Stomach smooth muscle (tissue), 2 donors: ENCODE data around the gene NT5DC4.

Source experiments
- H3K27ac ChIP-seq: one replicate; pipeline ENCODE4 v1.7.0; 2013; ENCODE audit warnings: mild to moderate bottlenecking, low read length, inconsistent platforms
- H3K27me3 ChIP-seq, 2 donors: one replicate each; pipeline ENCODE4 v1.7.0; 2013; ENCODE audit warnings: low read length in 2 of 2; ENCODE audit not compliant: insufficient read depth in 2 of 2, control insufficient read depth in 1 of 2
- H3K36me3 ChIP-seq, 2 donors: one replicate each; pipeline ENCODE4 v1.7.0; 2013; ENCODE audit warnings: low read length in 2 of 2; ENCODE audit not compliant: control insufficient read depth in 2 of 2, insufficient read depth in 2 of 2
- H3K4me1 ChIP-seq: one replicate; pipeline ENCODE4 v1.7.0; 2013; ENCODE audit warnings: low read length; ENCODE audit not compliant: control insufficient read depth, insufficient read depth
- H3K4me3 ChIP-seq, 2 donors: one replicate each; pipeline ENCODE4 v1.7.0; 2013; ENCODE audit warnings: low read length in 2 of 2
- H3K9ac ChIP-seq, 2 donors: one replicate each; pipeline ENCODE4 v1.7.0; 2013; ENCODE audit warnings: low read length in 2 of 2, mild to moderate bottlenecking in 1 of 2
- H3K9me3 ChIP-seq, 2 donors: one replicate each; pipeline ENCODE4 v1.7.0; 2013; ENCODE audit warnings: low read length in 2 of 2; ENCODE audit not compliant: control insufficient read depth in 2 of 2
- donor health status: healthy.
- donor health status: Pancreatic carcinoma.

Gene NT5DC4

DNA sequence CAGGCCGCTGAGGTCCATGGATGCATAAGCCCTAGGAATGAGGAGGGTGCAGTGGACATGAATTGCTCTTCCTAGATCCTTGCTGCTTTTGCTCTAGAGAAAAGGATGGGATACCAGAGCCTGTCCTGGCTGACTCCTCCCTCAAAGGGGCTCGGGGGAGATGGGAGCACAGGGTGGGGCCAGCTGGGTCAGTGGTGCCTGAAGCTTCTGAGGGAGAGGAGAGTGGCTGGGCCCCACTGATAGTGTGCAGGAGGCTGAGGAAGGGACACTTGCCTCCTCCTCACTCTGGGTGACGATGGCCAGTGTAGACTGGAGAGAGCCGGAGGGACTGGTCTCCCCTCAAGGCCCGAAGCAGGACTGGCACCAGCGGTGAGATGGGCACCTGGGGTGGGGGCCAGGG lies at the start of gene NT5DC4:
TSS of gene NT5DC4 (plus strand) at position 236 of the 400 bp plus-strand sequence. CDS start at position 296, 60 bp downstream.
- Histone ChIP-seq H3K36me3 (no peaks in the 10 kb centered on the region), H3K9me3 (no peaks in the 10 kb centered on the region), H3K27me3 (no peaks in the 10 kb centered on the region), H3K27ac (no peak within 1 kb of the TSS), H3K4me1 (no peaks in the 10 kb centered on the region), H3K9ac (no peak within 1 kb of the TSS), H3K4me3 (no peak within 1 kb of the TSS)

DNA sequence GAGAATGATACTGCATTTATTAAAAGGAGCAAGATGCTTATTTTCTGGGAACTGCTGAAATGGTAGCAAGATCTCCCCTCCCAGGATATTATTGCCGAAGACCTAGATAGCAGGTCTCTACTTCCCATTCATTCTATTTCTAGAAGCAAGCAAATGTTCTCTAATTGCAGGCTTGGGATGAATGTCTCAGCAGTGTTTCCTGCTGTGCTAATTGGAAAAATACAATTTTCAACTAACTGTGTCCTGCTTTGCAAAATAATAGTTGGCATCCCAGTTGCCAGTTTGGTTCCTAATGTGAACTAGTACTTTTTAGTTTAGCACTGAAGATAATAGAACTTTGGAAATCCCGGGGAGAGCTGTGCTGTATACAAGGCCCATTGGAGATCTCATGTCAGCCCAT lies 49.0 kb upstream of the NT5DC4 start:
- Histone ChIP-seq H3K9ac (no peak overlapping the region), H3K36me3 (no peaks in the 10 kb centered on the region), H3K27ac (no peak overlapping the region), H3K27me3 (no peaks in the 10 kb centered on the region), H3K4me3 (no peak overlapping the region), H3K4me1 (no peaks in the 10 kb centered on the region), H3K9me3 (no peaks in the 10 kb centered on the region)

DNA sequence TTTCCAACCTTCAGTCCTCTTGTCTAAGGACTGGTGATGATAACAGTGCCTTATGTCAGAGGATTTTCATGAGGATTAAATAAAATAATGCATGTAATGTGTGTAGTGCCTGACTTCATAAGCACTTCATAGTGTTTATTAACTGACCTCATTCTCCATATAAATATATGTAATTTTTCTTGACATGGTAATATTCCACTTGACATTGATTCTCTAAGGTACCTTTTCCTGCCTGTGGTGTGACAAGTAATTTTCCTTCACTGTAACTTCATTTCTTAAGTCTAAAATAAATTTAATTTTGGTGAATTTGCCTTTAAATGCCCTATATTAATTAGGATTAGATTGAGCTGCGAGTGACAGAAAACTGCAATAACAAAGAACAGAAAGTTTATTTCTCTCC lies 47.8 kb upstream of the NT5DC4 start:
- Histone ChIP-seq H3K4me1 (no peaks in the 10 kb centered on the region), H3K4me3 (no peak overlapping the region), H3K36me3 (no peaks in the 10 kb centered on the region), H3K9ac (no peak overlapping the region), H3K27me3 (no peaks in the 10 kb centered on the region), H3K9me3 (no peaks in the 10 kb centered on the region), H3K27ac (no peak overlapping the region)

DNA sequence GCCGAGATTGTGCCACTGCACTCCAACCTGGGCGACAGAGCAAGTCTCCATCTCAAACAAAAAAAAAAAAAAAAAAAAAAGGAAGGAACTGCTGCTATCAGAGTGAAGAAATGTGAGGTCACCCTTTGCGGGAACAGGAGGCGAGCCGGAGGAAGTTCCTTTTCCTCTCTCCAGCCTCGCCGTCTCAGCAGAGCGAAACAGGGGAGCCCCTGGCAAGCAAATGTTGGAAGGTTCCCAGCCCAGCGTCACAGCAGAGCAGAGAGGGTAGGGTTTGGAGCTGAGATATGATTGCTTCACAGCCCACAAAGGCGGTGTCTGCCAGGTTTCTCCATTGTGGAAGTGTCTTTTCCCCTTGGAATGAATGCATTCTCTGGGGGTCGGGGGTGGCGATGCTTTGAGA lies 46.6 kb upstream of the NT5DC4 start:
- Histone ChIP-seq H3K4me3 (no peak overlapping the region), H3K9ac (no peak overlapping the region), H3K27ac (no peak overlapping the region), H3K27me3 (no peaks in the 10 kb centered on the region), H3K36me3 (no peaks in the 10 kb centered on the region), H3K4me1 (no peaks in the 10 kb centered on the region), H3K9me3 (no peaks in the 10 kb centered on the region)

DNA sequence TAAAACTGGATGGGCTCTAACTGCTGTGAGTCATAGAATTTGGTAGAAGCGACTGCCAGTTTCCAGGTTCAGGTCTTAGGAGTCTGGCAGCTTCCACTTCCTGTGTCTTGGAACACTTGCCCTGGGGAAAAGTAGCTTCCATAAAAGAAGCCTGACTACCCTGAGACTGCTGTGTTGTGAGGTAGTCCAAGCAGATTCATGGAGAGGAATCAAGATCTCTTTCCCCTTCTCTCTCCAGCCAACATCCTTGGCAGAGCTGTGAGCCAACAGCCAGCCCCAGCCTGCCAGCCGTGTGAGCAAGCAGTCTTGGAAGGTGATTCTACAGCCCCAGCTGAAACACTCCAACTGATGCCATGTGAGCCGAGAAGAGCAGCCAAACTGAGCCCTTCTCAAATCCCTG lies 41.3 kb upstream of the NT5DC4 start:
- no peak overlapping the region for H3K27ac ChIP-seq
- H3K4me1 ChIP-seq, result no peaks in the 10 kb centered on the region

DNA sequence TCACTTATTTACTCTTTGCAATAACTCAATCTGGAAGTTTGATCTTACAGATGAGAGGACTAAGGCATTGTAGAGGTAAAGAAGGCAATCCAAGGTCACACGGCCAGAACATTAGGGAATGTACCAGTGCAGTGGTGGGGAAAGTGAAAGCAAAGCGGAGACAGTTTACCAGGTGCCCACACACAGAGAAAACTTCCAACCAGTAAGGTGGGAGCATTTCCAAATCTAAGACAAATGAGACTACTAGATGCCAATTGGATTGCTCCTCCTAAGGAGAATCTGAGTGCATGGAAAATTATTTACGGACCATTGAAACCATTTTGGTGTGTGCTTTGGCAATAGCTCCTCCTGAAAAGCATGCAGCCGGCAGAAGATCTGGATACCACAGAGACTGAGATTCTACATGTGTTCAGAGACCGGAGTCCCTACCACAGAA lies 40.1 kb upstream of the NT5DC4 start:
- peak overlapping the region; percentile 60 to 62 for H3K4me3 ChIP-seq
- H3K27me3 ChIP-seq, result no peaks in the 10 kb centered on the region
- no peak overlapping the region for H3K27ac ChIP-seq
- H3K9ac ChIP-seq, result peak overlapping the region; percentile 42 to 45
- H3K4me1 ChIP-seq, result no peaks in the 10 kb centered on the region
- H3K9me3 ChIP-seq, result no peaks in the 10 kb centered on the region
- H3K36me3 ChIP-seq, result no peaks in the 10 kb centered on the region

More for the DNA sequence above, 41.3 kb upstream of the NT5DC4 start:
- Histone ChIP-seq H3K9ac (no peak overlapping the region), H3K9me3 (no peaks in the 10 kb centered on the region), H3K4me3 (no peak overlapping the region), H3K27me3 (no peaks in the 10 kb centered on the region), H3K36me3 (no peaks in the 10 kb centered on the region)

DNA sequence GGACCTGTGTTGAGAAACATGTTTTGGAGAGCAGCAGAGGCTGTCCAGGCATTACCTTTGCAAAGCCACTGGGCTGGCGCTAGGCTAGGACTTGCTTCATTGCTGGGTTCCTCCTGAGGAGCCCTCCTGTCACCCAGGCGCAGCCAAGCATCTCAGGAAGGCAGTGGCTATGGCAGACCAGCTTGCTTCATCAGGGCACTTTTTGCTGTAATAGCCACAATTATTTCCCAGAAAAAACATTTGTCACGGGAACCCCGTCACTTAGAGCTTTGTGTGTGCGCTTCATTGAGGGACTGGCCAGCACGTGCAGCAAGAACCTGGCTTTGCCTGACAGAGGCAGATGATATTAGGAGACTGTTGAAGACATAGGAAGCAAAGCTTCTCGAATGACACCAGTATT lies 38.7 kb upstream of the NT5DC4 start:
- Histone ChIP-seq H3K36me3 (no peaks in the 10 kb centered on the region), H3K27ac (no peak overlapping the region), H3K9ac (no peak overlapping the region), H3K4me1 (no peaks in the 10 kb centered on the region), H3K27me3 (no peaks in the 10 kb centered on the region), H3K9me3 (no peaks in the 10 kb centered on the region), H3K4me3 (no peak overlapping the region)

DNA sequence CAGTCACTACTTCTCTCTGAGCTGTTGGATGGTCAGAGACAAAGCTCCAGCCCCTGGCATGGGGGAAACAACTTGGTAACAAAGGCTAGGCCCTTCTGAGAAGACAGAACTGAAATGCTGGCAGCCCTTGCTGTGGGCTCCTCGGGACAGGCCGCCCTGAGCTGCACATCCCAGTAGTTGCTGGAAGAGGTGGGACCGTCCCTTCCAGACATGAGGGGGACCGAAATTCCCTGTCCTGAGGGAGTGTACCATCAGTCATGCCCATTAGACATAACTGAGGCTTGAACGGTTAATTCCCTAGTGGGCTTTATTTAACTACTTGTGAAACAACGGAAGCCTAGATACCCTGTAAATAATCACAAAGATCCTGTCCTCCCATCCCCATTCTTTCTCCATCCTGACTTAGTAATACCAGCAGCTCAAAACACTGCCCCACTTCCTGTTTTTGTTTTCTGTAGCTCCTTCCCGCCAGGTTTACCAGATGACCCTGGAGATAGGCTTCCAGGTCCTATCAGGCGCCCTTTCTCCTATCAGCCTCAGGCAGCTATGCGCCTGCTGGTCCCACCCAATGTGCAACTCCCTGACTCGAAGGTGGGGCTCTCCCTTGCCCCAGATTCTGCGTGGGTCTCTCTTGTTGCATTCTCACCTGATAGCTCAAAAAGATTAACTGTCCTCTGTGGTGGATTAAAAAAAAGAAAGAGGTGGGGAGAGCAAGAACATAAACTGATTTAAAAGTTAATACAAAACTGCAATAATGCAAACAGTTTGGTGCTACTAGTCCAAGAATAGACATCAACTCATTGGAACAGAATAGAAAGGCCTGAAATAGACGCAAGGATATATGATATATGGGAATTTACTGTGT lies 37.0 kb upstream of the NT5DC4 start:
- Histone ChIP-seq H3K36me3 (no peaks in the 10 kb centered on the region), H3K27ac (no peak overlapping the region), H3K9ac (no peak overlapping the region)

DNA sequence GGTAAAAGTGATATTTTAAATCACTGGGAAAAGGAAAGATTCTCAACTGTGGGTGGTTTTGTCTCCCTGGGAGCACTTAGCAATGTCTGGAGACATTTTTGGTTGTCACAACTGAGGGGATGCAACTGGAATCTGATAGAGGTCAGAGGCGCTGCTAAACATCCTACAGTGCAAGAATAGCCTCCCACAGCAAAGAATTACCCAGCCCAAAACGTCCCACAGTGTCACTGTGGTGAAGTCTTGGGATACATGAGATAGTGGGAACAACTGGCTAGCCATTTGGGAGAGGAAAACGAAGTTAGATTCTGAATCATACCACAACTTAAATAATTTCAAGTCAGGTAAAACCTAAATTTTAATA lies 36.4 kb upstream of the NT5DC4 start:
- no peaks in the 10 kb centered on the region for H3K27me3 ChIP-seq
- H3K27ac ChIP-seq, result no peak overlapping the region
- H3K9me3 ChIP-seq, result no peaks in the 10 kb centered on the region
- no peaks in the 10 kb centered on the region for H3K36me3 ChIP-seq
- H3K9ac ChIP-seq, result no peak overlapping the region
- no peaks in the 10 kb centered on the region for H3K4me1 ChIP-seq
- no peak overlapping the region for H3K4me3 ChIP-seq

More for the DNA sequence above, 37.0 kb upstream of the NT5DC4 start:
- H3K4me1 ChIP-seq, result no peaks in the 10 kb centered on the region
- H3K4me3 ChIP-seq, result no peak overlapping the region
- no peaks in the 10 kb centered on the region for H3K27me3 ChIP-seq
- H3K9me3 ChIP-seq, result no peaks in the 10 kb centered on the region

DNA sequence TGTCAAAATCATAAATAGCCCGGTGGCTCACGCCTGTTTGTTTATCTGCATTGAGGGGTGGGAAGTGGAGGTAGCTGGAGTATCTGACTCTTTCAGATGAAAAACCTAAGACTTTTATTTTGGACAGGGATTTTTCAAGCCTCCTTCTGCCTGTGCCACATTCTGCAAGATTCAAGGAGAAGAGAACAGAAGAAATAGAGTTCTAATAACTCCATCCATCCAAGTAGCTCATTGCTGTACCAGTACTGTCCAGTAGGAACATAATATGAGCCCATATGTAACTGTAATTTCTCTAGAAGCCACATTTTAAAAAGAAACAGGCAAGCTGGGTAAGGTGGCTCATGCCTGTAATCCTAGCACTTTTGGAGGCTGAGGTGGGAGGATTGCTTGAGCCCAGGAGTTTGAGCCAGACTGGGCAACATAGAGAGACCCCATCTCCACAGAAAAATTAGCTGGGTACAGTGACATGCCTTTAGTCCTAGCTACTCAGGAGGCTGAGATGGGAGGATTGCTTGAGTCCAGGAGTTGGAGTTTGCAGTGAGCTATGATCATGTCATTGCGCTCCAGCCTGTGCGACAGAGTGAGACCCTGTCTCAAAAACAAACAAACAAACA lies 35.4 kb upstream of the NT5DC4 start:
- Histone ChIP-seq H3K4me3 (no peak overlapping the region), H3K4me1 (no peaks in the 10 kb centered on the region), H3K36me3 (no peaks in the 10 kb centered on the region), H3K9me3 (no peaks in the 10 kb centered on the region), H3K27me3 (no peaks in the 10 kb centered on the region), H3K27ac (no peak overlapping the region), H3K9ac (no peak overlapping the region)
